HepG2 (cell line): ENCODE measurements around the gene ZNF507. TPM values are rescaled to one million over a fixed set of nuclear protein-coding genes. Genes with fewer than 3 reads are reported as not detected.

ENCODE experiments used
- AFF4 ChIP-seq: sonication (generic); formaldehyde crosslinking; IDR thresholded peaks from 2 replicates; pipeline ENCODE4 v1.4.0; 2020; ENCODE audit warnings: missing genetic modification reagents
- ATF1 ChIP-seq: IDR thresholded peaks from 2 replicates; pipeline ENCODE4 v1.6.1; 2016; ENCODE audit warnings: mild to moderate bottlenecking, control low read depth
- BHLHE40 ChIP-seq: IDR thresholded peaks from 2 replicates; pipeline ENCODE4 v1.6.1; 2011; ENCODE audit warnings: low read length, improper control_type of control experiment
- CEBPZ ChIP-seq: IDR thresholded peaks from 2 replicates; pipeline ENCODE4 v1.6.1; 2012; ENCODE audit warnings: low read length, improper control_type of control experiment
- EHMT2 ChIP-seq: fragments of 200-600 bp; sonication (generic); IDR thresholded peaks from 2 replicates; pipeline ENCODE4 v1.7.0; 2017; ENCODE audit warnings: antibody characterized with exemption, low read depth, low read length, borderline replicate concordance
- HIVEP1 ChIP-seq: sonication (generic); formaldehyde crosslinking; IDR thresholded peaks from 2 replicates; pipeline ENCODE4 v1.4.0; 2020; ENCODE audit warnings: mild to moderate bottlenecking, missing genetic modification reagents
- IRF2 ChIP-seq: IDR thresholded peaks from 2 replicates; pipeline ENCODE4 v1.6.1; 2018; ENCODE audit warnings: missing genetic modification reagents, missing compliant biosample characterization
- JUN ChIP-seq: sonication (generic); formaldehyde crosslinking; IDR thresholded peaks from 2 replicates; pipeline ENCODE4 v1.4.0; 2020; ENCODE audit warnings: mild to moderate bottlenecking, missing genetic modification reagents
- KAT8 ChIP-seq: IDR thresholded peaks from 2 replicates; pipeline ENCODE4 v1.6.1; 2016; ENCODE audit warnings: missing genetic modification reagents, missing compliant biosample characterization
- NR3C1 ChIP-seq: sonication (generic); formaldehyde crosslinking; IDR thresholded peaks from 2 replicates; pipeline ENCODE4 v1.4.0; 2020; ENCODE audit warnings: missing genetic modification reagents
- SMAD3 ChIP-seq: sonication (generic); formaldehyde crosslinking; IDR thresholded peaks from 2 replicates; pipeline ENCODE4 v1.4.0; 2020; ENCODE audit warnings: missing genetic modification reagents
- ZNF407 ChIP-seq: sonication (generic); formaldehyde crosslinking; IDR thresholded peaks from one replicate; pipeline ENCODE4 v1.5.1; 2020; ENCODE audit warnings: mild to moderate bottlenecking, missing genetic modification reagents; ENCODE audit errors: not compliant biosample characterization
- polyA plus RNA-seq, 8 experiments: library from polyadenylated mRNA; depleted of rRNA in 3 of 8; stranded (reverse) in 7 of 8; unstranded in 1 of 8; fragments of >200 nt; fragmentation: Illumina TruSeq in 4 of 8; extraction: Trizol in 4 of 8; gene quantifications; 2 replicates each; pipeline versions ENCODE4 v1.2.1 to v1.2.3, GENCODE V29; 2011 to 2016; ENCODE audit warnings: low read depth in 4 of 8, missing spikeins in 1 of 8, mixed read lengths in 1 of 8; ENCODE audit not compliant: insufficient read depth in 1 of 8
- total RNA-seq, 5 experiments: library from RNA; depleted of rRNA; stranded (reverse); fragments of >200 nt; fragmentation: Illumina TruSeq; extraction: Trizol; gene quantifications; 2 replicates each; pipeline ENCODE4 v1.2.3, GENCODE V29; 2016; ENCODE audit warnings: low read depth in 1 of 5

The ZNF507 gene
- total and polyA plus RNA-seq, 2 of the 13 experiments (the other 11 are each of a cell fraction or from before 2014, with no cell fraction given), result 7.3 to 10.9 TPM

GRCh38 chr19:32373585-32374295 is 28.3 kb downstream of the ZNF507 start (continued):
- peak; percentile 93 for TF ChIP-seq JUN (CRISPR knock-in tag)
- TF ChIP-seq AFF4 (CRISPR knock-in tag), result no peak
- peak; percentile 91; the same call in 1 of the 2 replicates for TF ChIP-seq SMAD3
- TF ChIP-seq KAT8 (CRISPR knock-in tag), result peak; percentile 78
- no peak for TF ChIP-seq NR3C1 (CRISPR knock-in tag)
- no peak for TF ChIP-seq HIVEP1 (CRISPR knock-in tag)
- no peak for TF ChIP-seq CEBPZ
- no peak for TF ChIP-seq ZNF407 (CRISPR knock-in tag)
- TF ChIP-seq ATF1 (CRISPR knock-in tag), result peak; percentile 69
- no peak for TF ChIP-seq BHLHE40
- TF ChIP-seq EHMT2, result 0 out of 2 replicates have a peak, but pooled peaks have one; percentile 24
- TF ChIP-seq IRF2 (CRISPR knock-in tag), result peak; percentile 79
